Epidermal melanocyte (primary cell): ENCODE measurements around the gene MCU.
"Not testable (repeated sequence)": the region's sequence is repeated elsewhere in the genome, so short reads cannot be mapped to it uniquely, and the experiment has no call there.

Source experiments
- DNase-seq: peaks from one replicate; pipeline ENCODE4 v3.0.0; 2011; ENCODE audit warnings: low spot score; ENCODE audit not compliant: insufficient read length

MCU gene

DNA sequence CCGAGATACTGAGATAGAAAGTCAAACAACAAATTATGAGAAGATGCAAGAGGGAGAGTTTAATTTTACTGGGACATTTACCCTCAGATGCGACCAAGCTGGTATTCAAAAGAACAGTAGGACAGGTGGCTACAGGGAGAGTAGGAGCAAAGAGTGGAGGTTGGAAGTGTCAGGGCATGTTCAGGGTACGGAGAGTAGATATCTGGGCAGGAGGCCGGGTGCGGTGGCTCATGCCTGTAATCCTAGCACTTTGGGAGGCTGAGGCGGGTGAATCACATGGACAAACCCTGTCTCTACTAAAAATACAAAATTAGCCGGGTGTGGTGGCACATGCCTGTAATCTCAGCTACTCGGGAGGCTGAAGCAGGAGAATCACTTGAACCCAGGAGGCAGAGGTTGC lies 5.5 kb upstream of the MCU start:
- DNase-seq, result not testable (repeated sequence)

DNA sequence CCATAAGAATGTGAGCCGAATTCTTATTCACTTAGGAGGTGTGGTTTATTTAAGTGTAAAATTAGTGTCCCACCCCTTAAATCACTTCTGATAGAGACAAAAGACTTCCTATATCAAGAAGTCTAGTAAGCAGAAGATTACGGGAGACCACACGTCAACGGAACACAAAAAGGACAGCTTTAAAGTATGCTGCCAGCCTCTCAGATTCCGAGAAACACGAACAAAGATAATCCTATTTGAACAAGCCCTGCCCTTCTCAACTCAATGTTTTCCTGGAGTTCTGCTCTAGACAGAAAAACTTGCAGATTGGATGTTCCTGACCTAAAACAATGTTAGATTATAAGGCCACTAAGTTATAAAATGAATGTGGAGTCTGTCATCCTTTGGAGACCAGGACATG lies 4.9 kb upstream of the MCU start:
- no peak for DNase-seq

DNA sequence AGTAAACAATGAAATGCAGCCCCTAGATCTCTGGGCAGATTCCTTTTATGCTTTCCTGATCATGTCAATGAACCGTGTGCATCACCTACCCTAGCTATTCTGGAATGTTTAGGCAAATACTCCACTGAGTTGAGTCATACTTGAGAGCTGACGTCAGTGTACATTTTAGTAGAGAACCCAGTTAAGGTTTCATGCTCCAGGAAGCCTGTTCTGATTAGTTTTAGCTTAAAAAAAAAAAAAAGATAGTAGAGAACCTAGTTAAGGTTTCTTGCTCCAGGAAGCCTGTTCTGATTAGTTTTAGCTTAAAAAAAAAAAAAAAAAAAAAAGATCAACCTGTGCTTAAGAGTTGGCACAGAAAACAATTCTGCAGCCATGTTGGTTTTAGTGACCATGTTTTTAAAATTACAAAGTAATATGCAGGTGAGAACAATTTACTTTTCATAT lies 3.7 kb upstream of the MCU start:
- no peak for DNase-seq

DNA sequence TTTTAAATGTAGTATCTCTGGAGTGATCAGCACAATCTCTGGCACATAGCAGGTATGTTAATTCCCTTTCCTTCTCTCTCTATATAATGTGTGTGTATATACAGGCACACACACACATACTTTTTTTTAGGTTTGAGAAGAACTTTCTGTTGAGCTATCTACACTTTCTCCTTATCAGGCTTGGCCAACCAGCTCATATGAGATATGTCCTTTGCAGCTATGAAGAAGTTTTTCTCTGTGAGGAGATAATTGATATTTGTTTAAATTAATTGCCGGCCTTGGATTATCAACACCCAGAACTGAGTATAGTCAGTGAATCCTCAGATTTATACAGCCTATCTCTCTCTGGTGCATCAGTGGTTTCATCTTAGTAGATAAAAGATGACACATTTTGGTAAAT lies 2.3 kb upstream of the MCU start:
- DNase-seq, result no peak

DNA sequence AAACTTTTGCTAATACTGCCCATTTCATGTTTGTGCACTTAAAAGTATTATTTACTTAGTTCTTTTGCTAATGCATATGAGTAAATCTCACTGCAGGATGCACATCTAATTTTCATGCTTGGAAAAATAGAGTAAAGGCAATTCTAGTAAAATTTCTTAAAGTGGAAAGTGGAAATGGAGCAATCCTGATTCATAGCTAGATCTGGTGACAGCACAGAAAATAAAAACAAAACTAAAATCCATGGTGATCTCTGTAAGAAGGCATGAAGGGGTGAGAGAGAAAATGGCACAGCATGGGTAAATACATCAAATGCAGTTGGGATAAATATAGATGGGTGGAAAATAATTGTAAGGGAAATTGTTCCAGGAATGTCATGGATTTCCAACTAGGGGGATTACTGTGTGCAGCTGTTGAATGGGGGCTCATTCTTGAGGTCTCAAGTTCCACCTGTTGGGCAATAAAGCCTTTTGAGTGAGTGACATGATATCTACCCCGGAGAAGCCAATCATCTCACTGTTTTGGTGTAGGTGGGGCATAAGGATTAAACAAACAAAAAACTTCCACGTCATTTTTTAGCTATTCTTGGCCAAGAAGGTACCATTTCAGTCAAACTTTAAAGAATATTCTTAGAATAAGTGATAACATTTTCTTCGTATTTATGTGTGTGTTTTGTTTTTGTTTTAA lies 1.7 kb upstream of the MCU start:
- no peak for DNase-seq

DNA sequence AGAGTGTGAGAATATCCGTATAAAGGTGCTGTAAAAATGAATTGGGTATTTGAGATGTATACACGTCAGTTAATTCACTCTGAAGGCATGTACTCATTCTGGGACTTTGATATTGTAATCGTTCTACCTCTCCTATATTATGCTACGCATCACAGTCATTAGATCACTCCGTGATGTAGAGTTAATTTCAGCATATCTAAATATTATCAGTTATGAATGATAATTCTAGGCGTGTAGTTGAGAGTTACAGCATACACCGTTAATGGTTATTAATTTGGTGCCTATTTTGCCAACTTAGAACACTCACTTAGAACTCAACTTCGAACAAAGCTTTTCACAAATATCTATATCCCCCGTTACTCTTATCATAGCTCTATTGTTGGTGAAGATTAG lies 477 bp upstream of the MCU start:
- DNase-seq, result no peak

DNA sequence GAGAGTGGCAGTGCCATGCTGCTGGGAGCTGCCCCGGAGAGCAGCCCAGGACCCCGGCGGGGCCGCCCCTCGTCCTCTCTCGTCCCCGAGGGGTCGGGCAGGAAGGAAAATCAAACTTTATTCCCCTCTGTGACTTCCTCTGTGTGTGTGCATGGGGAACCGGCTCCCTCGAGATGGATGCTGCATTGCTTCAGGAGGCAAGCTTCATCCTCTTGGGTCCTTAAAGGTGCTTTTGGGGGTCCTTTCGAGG lies 726 bp downstream of the MCU start:
- DNase-seq, result no peak

DNA sequence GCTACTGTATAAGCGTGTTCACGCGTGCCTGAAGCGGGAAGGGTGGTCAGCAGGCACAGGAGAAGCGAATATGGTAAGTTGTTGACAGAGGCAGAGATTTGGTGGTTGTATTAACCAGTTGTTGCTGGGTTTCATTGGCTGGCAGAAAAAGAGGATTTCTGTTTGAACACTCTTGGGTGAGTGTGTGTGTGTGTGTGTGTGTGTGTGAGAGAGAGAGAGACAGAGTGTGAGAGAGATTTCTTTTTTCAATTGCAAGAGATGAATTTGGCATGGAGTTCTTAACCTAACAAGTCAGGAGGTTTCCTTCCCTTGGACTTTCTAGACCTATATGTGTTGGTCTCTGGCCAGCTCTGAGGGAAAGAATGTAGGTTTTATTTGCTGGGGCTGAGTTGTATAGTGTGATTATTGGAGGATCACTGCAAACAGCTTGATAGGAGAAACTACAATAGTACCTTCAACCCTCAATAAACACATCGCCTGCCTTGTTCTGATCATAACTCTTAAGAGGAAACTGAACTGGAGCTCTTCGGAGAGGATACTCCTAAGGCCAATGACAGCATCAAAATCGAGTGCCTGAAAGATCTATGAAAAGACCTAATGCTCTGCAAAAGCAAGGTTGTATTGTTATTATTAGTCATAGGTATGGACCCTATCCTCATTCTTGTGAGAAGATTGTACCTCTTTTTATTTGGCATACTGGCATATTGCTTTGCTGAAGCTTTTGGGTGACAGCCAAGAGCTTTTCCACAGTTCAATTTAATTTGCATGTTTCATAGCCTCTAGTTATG lies 1.2 kb downstream of the MCU start:
- no peak for DNase-seq

DNA sequence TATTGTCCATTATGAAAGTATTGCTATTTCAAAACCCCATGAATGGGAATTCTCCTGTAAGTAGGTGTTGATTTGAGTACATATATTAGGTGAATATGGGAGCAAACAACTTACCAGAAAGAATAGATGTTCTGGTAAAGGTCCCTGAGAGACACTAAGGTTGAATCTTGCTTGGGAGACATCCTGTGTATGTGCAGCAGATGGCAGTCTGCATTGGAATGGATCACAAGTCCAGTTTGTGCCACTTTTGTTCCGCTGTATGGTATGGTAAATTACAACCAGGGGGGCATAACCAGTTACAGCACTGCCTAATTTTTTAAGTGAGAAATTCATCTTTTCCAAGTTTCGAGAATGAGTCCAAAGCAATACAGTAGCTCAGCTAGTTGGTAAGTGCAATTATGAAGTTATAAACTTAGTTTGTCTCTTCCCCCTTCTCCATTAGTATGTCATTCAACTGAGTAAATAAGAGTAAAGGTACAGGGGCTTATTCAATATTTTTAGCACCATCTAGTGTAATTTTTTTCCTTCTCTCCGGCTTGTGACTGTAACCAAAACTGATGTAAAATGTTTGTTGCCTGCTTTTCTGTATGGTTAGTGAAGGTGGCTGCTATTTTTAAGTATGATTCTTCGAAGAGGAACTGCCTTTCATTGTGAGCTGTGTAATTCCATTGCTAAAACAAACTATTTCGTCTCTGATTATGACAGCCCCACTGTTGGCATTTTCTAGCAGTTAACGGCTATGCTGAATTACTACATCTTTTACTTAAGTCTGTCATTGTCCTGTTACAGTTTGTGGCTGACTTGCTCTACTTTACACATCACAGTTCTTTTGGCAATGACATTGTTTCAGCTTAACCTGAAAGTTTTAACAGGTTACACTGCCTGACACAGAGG lies 2.8 kb downstream of the MCU start:
- DNase-seq, result no peak

DNA sequence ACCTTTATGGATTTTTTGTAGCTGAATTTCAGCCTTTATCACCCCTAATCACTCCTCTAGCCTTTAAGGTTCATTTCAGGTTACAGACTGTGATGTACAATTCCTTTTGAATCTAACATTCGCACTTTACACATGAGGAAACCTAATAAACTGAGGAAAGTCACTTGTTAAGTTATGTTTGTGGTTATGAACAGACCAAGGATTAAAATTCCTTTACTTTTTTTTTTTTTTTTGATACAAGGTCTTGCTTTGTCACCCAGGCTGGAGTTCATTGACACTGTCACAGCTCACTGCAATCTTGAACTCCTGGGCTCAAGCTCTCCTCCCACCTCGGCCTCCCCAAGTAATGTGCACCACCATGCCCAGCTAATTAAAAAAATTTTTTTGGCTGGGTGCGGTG lies 3.6 kb downstream of the MCU start:
- DNase-seq, result no peak

DNA sequence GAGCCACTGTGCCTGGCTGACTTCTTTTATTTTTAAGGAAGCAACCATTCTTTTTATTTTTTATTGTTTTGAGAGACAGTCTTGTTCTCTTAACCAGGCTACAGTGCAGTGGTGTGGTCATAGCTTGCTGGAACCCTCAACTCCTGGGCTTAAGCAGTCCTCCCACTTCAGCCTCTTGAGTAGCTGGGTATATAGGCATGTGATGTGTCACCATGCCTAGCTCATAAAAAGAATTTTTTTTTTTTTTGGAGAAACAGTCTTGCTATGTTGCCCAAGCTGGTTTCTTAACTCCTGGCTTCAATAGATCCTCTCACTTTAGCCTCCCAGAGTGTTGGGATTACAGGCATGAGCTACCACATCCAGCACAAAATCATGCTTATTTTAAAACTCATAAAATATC lies 5.8 kb downstream of the MCU start:
- DNase-seq, result no peak

DNA sequence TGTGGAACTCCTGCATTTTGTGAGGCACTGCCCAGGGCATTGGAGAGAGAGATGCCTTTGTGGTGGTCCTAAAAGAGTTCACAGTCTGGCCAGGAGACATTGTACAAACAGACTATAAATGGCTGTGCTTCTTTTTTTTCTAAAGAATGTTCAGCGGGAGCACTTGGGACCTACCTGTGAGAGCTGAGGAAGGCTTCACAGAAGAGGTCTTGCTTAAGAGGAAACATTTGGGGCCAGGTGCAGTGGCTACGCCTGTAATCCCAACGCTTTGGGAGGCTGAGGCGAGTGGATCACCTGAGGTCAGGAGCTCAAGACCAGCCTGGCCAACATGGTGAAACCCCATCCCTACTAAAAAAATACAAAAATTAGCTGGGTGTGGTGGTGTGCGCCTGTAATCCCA lies 10.5 kb downstream of the MCU start:
- DNase-seq, result not testable (repeated sequence)

DNA sequence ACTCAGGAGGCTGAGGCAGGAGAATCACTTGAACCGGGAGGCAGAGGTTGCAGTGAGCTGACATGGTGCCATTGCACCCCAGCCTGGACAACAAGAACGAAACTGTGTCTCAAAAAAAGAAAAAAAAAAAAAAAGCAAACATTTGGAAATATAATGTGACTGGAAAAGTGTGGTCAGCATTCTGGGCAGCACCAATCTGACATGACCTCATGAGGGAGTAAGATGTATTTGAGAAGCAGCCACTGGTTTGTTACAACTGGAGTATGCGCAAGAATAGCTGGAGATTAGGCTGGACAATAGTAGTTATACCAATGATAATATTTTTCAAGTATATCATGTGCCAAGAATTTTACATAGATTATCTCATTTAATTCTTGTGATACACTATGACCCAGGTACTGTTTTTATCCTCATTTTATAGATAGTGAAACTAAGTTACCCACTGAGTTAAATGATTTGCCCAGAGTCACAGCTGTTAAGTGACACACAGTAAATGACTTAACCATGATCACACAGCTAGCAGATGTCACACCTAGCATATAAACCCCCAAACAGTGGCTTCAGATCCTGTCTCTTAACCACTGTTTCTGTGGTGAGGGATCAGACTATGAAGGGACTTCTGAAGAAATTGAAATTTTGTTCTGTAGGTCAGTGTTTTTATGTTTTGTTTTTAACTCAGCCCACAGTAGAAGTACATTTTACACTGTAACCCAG lies 11.1 kb downstream of the MCU start:
- DNase-seq, result no peak

DNA sequence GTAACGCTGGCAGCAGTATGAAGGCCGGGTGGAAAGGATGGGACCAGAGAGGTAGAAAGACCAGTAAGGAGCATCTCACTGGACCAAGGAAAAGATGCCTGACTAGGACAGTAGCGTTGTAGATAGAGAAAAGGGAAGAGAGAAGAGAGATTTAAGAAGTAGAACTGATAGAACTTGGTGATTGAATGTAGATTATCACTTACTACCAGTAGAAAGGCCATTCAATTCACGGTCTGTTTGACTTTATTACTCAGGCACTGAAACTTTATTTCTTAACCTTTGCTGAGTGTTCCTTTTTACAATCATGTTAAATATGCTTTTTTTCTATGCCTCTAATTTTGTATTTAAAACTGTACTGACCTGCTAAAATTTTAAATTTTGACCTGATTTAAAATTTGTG lies 12.2 kb downstream of the MCU start:
- DNase-seq, result no peak

DNA sequence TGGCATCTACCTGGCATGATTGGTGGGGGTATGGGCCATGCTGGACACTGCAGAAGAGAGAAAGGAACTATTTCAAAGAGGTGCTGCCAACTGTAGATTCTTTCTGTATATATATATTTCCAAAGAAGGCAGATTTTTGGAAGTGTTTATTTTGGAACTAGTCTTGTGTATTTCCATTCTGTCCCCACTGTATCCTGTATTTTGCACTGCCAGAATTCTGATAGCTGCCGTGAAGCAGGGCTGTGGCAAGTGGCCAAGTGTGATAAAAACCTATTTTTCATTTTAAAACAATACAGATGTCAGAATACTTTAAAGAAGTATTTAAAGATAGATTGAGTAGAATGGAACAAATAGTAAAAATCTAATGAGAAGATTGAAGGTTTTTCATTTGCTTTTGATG lies 17.1 kb downstream of the MCU start:
- no peak for DNase-seq

DNA sequence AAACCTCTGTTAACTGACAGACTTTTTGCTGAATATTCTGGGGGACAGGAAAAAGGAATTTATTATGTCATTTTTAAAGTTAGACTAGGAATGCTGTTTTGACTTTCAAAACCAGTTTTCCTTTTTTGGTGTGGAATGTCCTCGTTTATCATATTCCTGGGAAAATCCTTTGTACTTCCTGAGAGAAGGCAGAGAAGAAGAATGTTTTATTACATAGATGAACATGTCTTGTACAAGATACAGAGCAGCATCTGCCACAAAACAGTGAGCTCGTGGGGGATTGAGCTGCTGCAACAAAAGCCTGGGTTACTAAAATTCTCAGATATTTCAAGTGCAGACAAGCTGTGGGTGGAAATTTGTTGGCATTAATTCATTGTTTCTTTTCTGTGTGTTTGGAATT lies 20.2 kb downstream of the MCU start:
- DNase-seq, result no peak

DNA sequence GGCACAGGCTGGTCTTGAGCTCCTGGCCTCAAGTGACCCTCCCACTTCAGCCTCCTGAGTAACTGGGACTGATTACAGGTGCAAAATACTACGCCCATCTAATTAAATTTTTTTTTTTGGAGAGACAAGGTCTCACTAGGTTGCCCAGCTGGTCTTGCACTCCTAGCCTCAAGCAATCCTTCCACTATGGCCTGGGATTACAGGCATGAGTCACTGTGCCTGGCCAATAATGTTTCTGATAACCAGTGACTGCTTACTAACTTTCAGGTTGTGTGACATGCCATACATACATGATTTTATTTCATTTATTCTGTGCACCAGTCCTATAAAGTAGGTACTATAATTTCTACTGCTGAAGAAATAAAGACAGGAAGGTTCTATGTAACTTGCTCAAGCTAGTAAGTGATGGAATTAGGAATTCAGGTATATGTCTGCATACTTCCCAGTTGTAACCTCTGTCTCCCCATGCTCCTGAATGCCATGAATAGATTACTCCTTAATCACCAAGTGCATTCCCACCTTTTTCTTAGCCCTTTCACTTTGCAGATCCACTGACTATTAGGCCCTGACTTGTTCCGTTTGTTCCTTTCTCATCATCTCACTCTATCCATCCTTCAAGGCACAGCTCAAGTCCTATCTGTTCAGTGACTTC lies 28.1 kb downstream of the MCU start:
- no peak for DNase-seq

DNA sequence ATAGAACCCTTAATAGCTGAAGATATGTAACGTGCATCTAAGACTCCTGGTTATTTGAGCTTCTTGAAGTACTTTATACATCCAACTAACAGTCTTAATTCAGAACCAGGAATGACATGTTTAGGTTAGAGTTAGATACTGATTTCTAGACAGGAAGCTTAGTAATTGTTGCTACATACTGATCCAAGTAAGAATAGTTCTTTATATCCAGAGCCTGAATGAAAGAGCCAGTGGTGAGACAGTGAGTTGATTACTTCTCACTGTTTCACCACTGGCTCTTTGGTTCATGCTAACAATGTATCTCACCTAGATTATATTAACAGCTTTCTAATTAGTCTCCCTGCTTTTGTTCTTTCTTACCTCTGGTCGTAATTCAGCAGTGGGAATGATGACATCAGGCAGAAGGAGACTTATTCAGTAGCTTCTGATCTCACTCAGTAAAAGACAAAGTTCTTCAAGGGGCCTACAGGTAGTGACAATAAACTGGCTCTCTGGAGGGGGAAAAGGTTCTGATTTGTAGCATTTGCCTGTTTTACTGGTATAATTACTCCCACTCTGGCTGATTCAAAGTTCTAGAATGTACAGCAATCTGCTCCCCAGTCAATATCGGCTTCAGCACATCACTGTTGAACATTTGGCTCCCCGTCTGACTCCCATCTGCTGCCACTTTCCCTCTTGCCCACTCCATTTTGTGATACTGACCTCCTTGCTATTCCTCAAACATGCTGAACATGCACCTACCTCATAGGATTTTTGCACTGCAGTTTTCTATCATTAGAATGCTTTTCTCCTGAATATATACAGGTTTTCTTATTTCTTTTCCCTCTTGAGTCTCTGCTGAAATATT lies 29.1 kb downstream of the MCU start:
- no peak for DNase-seq

DNA sequence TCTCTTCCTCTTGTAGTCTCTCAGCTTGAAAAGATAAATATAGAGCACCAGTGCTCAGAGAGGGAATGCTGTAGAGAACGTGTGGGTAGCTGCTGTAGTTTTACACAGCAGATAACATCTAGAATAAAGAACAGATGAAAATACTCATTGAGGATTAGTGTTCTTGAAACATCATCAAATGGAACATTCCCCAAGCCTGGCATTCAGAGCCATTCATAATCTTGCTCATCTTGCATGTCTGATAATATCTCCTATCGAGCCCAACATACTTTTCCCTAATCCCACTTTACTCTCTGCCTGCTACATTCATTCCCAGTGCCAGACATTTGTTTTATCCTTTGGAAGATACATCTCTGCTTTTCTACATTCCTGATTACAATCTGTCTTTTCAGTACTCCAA lies 35.2 kb downstream of the MCU start:
- no peak for DNase-seq

DNA sequence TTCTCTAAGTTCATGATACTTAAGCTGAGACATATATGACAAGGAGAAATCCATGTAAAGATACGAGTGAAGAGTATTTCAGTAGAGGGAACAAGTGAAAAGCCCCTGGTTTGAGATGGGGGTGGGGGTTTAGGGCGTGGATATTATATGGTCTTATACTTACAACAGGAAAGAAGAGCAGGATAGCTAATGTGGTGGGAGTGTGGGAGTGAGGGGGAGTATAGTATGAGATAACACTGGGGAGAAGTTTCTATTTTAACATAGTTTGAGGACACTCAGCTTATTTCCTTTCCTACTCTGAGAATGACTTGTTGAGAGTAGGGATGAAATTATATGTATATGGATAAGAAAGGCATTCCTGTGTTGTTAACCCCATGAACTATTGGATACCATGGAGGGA lies 36.5 kb downstream of the MCU start:
- DNase-seq, result no peak
